Activated CD4-positive, alpha-beta T cell treated with anti-CD3 and anti-CD28 coated beads for 4 hours (primary cell): ENCODE results near the gene SHISA5.
"Not testable (repeated sequence)": the region's sequence is repeated elsewhere in the genome, so short reads cannot be mapped to it uniquely, and the experiment has no call there.

Source experiments
- DNase-seq, 2 donors: peaks; one replicate each; pipeline ENCODE4 v3.0.0-alpha.2; 2020

Gene SHISA5

GRCh38 chr3:48476426-48477053 lies 27.4 kb downstream of the SHISA5 start:
- DNase-seq = no peak

- no peak for DNase-seq
These were observed 28.8 kb downstream of the SHISA5 start for GRCh38 chr3:48475188-48475587.

- no peak for DNase-seq
These were observed 29.4 kb downstream of the SHISA5 start for GRCh38 chr3:48474619-48475018.

GRCh38 chr3:48474031-48474430 lies 29.9 kb downstream of the SHISA5 start:
- not testable (repeated sequence) for DNase-seq

GRCh38 chr3:48473617-48473952 lies 30.4 kb downstream of the SHISA5 start:
- DNase-seq = no peak

GRCh38 chr3:48472923-48473616 lies 30.9 kb downstream of the SHISA5 start:
- peak; percentile 93 to 96 for DNase-seq

- DNase-seq = no peak
These were observed 31.4 kb downstream of the SHISA5 start for GRCh38 chr3:48472673-48472922.

- DNase-seq = no peak
These were observed 33.7 kb downstream of the SHISA5 start for GRCh38 chr3:48470286-48470685.

- DNase-seq = no peak
These were observed 34.7 kb downstream of the SHISA5 start for GRCh38 chr3:48469046-48469915.

GRCh38 chr3:48468329-48468731 lies 35.6 kb downstream of the SHISA5 start:
- no peak for DNase-seq

- no peak for DNase-seq
These were observed 36.3 kb downstream of the SHISA5 start for GRCh38 chr3:48467473-48468267.

- DNase-seq = no peak
These were observed 36.9 kb downstream of the SHISA5 start for GRCh38 chr3:48467110-48467454.

GRCh38 chr3:48466386-48467109 lies 37.4 kb downstream of the SHISA5 start:
- peak in 1 of 2 donors; percentile 30 for DNase-seq

GRCh38 chr3:48465531-48466378 lies 38.2 kb downstream of the SHISA5 start:
- DNase-seq = peak; percentile 74 to 81

- no peak for DNase-seq
These were observed 38.8 kb downstream of the SHISA5 start for GRCh38 chr3:48465237-48465530.

GRCh38 chr3:48464713-48465221 lies 39.2 kb downstream of the SHISA5 start:
- no peak for DNase-seq

- no peak for DNase-seq
These were observed 40.3 kb downstream of the SHISA5 start for GRCh38 chr3:48463703-48464102.

- DNase-seq = not testable (repeated sequence)
These were observed 42.2 kb downstream of the SHISA5 start for GRCh38 chr3:48461767-48462166.

GRCh38 chr3:48460517-48460902 lies 43.5 kb downstream of the SHISA5 start:
- no peak for DNase-seq

- DNase-seq = no peak
These were observed 44.0 kb downstream of the SHISA5 start for GRCh38 chr3:48459773-48460516.

- DNase-seq = no peak
These were observed 44.6 kb downstream of the SHISA5 start for GRCh38 chr3:48459331-48459730.
